ENCODE measurements around the gene CDH2. TPM values are rescaled to one million over a fixed set of nuclear protein-coding genes. Genes with fewer than 3 reads are reported as not detected.

CDH2 gene
- total and polyA plus RNA-seq, 3 experiments from 2014 or later: 0.23 TPM; not detected in 2

- Histone ChIP-seq H3K27ac (ENCODE audit: low read depth, low read length) (no peak overlapping the region), H3K4me1 (ENCODE audit: insufficient read depth, low read length) (no peaks in the 10 kb centered on the region), H3K27me3 (ENCODE audit: insufficient read depth, low read length, poor library complexity, severe bottlenecking) (peaks cover 3% of the 10 kb centered on the region), H3K9me3 (ENCODE audit: low read length) (no peaks in the 10 kb centered on the region), H3K36me3 (ENCODE audit: insufficient read depth, low read length) (no peaks in the 10 kb centered on the region), H3K4me3 (ENCODE audit: low read length) (no peak overlapping the region)
- Mint-ChIP-seq H3K4me3 (peak overlapping the region in 6 of 7 donors; percentile 53 to 89 (median 82)), H3K4me1 (peaks cover 7 to 12% (median 8%) of the 10 kb centered on the region in 3 donors), H3K27me3 (peaks cover 17 to 35% of the 10 kb centered on the region in 2 donors), H3K27ac (no peak overlapping the region), H3K9me3 (peaks cover 3 to 22% (median 13%) of the 10 kb centered on the region in 5 donors), H3K36me3 (no peaks in the 10 kb centered on the region)
- ChIA-PET CTCF (no interaction called here), POLR2A (no interaction called here)
- DNase-seq: no peak
Measured at GRCh38 chr18:28175930-28176697, 816 bp downstream of the CDH2 start.

- Mint-ChIP-seq H3K27me3 (peaks cover 17 to 35% of the 10 kb centered on the region in 2 donors), H3K36me3 (no peaks in the 10 kb centered on the region), H3K27ac (no peak overlapping the region), H3K4me1 (peaks cover 7 to 12% (median 8%) of the 10 kb centered on the region in 3 donors), H3K4me3 (peak overlapping the region in 4 of 7 donors; percentile 34 to 67 (median 64)), H3K9me3 (peaks cover 3 to 22% (median 11%) of the 10 kb centered on the region in 5 donors)
- Histone ChIP-seq H3K4me3 (ENCODE audit: low read length) (no peak overlapping the region), H3K27ac (ENCODE audit: low read depth, low read length) (no peak overlapping the region), H3K9me3 (ENCODE audit: low read length) (no peaks in the 10 kb centered on the region), H3K36me3 (ENCODE audit: insufficient read depth, low read length) (no peaks in the 10 kb centered on the region), H3K27me3 (ENCODE audit: insufficient read depth, low read length, poor library complexity, severe bottlenecking) (peaks cover 3% of the 10 kb centered on the region), H3K4me1 (ENCODE audit: insufficient read depth, low read length) (no peaks in the 10 kb centered on the region)
- no peak for DNase-seq
- CTCF ChIA-PET: no interaction called here
- POLR2A ChIA-PET: no interaction called here
Measured at GRCh38 chr18:28175150-28175929, 1.6 kb downstream of the CDH2 start.

GRCh38 chr18:28174181-28174905, 2.6 kb downstream of the CDH2 start:
- no peak overlapping the region for H3K4me3 ChIP-seq (ENCODE audit: low read length)
- no peaks in the 10 kb centered on the region for H3K36me3 ChIP-seq (ENCODE audit: insufficient read depth, low read length)
- no peaks in the 10 kb centered on the region for H3K9me3 ChIP-seq (ENCODE audit: low read length)
- H3K27me3 ChIP-seq (ENCODE audit: insufficient read depth, low read length, poor library complexity, severe bottlenecking): peaks cover 1% of the 10 kb centered on the region
- Mint-ChIP-seq H3K4me1 (peaks cover 7 to 12% (median 8%) of the 10 kb centered on the region in 3 donors), H3K27me3 (peaks cover 17 to 28% of the 10 kb centered on the region in 2 donors), H3K9me3 (peaks cover 3 to 22% (median 16%) of the 10 kb centered on the region in 5 donors), H3K36me3 (no peaks in the 10 kb centered on the region), H3K4me3 (peak overlapping the region in 2 of 7 donors; percentile 5 to 37), H3K27ac (no peak overlapping the region)
- POLR2A ChIA-PET: no interaction called here
- H3K27ac ChIP-seq (ENCODE audit: low read depth, low read length): no peak overlapping the region
- CTCF ChIA-PET: no interaction called here
- no peaks in the 10 kb centered on the region for H3K4me1 ChIP-seq (ENCODE audit: insufficient read depth, low read length)
- no peak for DNase-seq

GRCh38 chr18:28171837-28172236, 5.1 kb downstream of the CDH2 start:
- peaks cover 3 to 17% (median 10%) of the 10 kb centered on the region in 5 donors for H3K9me3 Mint-ChIP-seq
- peaks cover 7 to 9% (median 8%) of the 10 kb centered on the region in 3 donors for H3K4me1 Mint-ChIP-seq
- Histone ChIP-seq H3K9me3 (ENCODE audit: low read length) (no peaks in the 10 kb centered on the region), H3K4me1 (ENCODE audit: insufficient read depth, low read length) (no peaks in the 10 kb centered on the region), H3K36me3 (ENCODE audit: insufficient read depth, low read length) (no peaks in the 10 kb centered on the region), H3K27ac (ENCODE audit: low read depth, low read length) (no peak overlapping the region), H3K27me3 (ENCODE audit: insufficient read depth, low read length, poor library complexity, severe bottlenecking) (no peaks in the 10 kb centered on the region), H3K4me3 (ENCODE audit: low read length) (no peak overlapping the region)
- no peak for DNase-seq
- peaks cover 13 to 17% of the 10 kb centered on the region in 2 donors for H3K27me3 Mint-ChIP-seq
- H3K27ac Mint-ChIP-seq: peak overlapping the region in 1 of 8 donors; percentile 15
- no peaks in the 10 kb centered on the region for H3K36me3 Mint-ChIP-seq
- ChIA-PET POLR2A (no interaction called here), CTCF (no interaction called here)
- peak overlapping the region in 1 of 7 donors; percentile 15 for H3K4me3 Mint-ChIP-seq

- Histone ChIP-seq H3K27me3 (ENCODE audit: insufficient read depth, low read length, poor library complexity, severe bottlenecking) (no peaks in the 10 kb centered on the region), H3K36me3 (ENCODE audit: insufficient read depth, low read length) (no peaks in the 10 kb centered on the region), H3K9me3 (ENCODE audit: low read length) (no peaks in the 10 kb centered on the region), H3K27ac (ENCODE audit: low read depth, low read length) (no peak overlapping the region), H3K4me3 (ENCODE audit: low read length) (no peak overlapping the region), H3K4me1 (ENCODE audit: insufficient read depth, low read length) (no peaks in the 10 kb centered on the region)
- no peak for DNase-seq
- Mint-ChIP-seq H3K9me3 (peaks cover 0 to 17% (median 0%) of the 10 kb centered on the region in 5 donors), H3K36me3 (no peaks in the 10 kb centered on the region), H3K27ac (no peak overlapping the region), H3K27me3 (peaks cover 0 to 2% of the 10 kb centered on the region in 2 donors), H3K4me1 (no peaks in the 10 kb centered on the region), H3K4me3 (no peak overlapping the region)
- POLR2A ChIA-PET: no interaction called here
- CTCF ChIA-PET: no interaction called here
Measured at GRCh38 chr18:28168725-28169124, 8.2 kb downstream of the CDH2 start.

GRCh38 chr18:28167835-28168349, 9.0 kb downstream of the CDH2 start:
- no peaks in the 10 kb centered on the region for H3K4me1 ChIP-seq (ENCODE audit: insufficient read depth, low read length)
- H3K27ac ChIP-seq (ENCODE audit: low read depth, low read length): no peak overlapping the region
- POLR2A ChIA-PET: no interaction called here
- Mint-ChIP-seq H3K27ac (no peak overlapping the region), H3K4me1 (no peaks in the 10 kb centered on the region), H3K4me3 (no peak overlapping the region), H3K27me3 (peaks cover 0 to 2% of the 10 kb centered on the region in 2 donors), H3K36me3 (no peaks in the 10 kb centered on the region), H3K9me3 (peaks cover 0 to 13% (median 1%) of the 10 kb centered on the region in 5 donors)
- CTCF ChIA-PET: no interaction called here
- H3K36me3 ChIP-seq (ENCODE audit: insufficient read depth, low read length): no peaks in the 10 kb centered on the region
- no peaks in the 10 kb centered on the region for H3K9me3 ChIP-seq (ENCODE audit: low read length)
- no peak overlapping the region for H3K4me3 ChIP-seq (ENCODE audit: low read length)
- DNase-seq: no peak
- H3K27me3 ChIP-seq (ENCODE audit: insufficient read depth, low read length, poor library complexity, severe bottlenecking): no peaks in the 10 kb centered on the region

- Mint-ChIP-seq H3K27me3 (no peaks in the 10 kb centered on the region), H3K4me3 (no peak overlapping the region), H3K9me3 (peaks cover 0 to 16% (median 6%) of the 10 kb centered on the region in 5 donors), H3K36me3 (no peaks in the 10 kb centered on the region), H3K4me1 (no peaks in the 10 kb centered on the region), H3K27ac (no peak overlapping the region)
- no peak for DNase-seq
- no peak overlapping the region for H3K4me3 ChIP-seq (ENCODE audit: low read length)
- no peaks in the 10 kb centered on the region for H3K27me3 ChIP-seq (ENCODE audit: insufficient read depth, low read length, poor library complexity, severe bottlenecking)
- H3K4me1 ChIP-seq (ENCODE audit: insufficient read depth, low read length): no peaks in the 10 kb centered on the region
- POLR2A ChIA-PET: no interaction called here
- CTCF ChIA-PET: no interaction called here
- H3K9me3 ChIP-seq (ENCODE audit: low read length): no peaks in the 10 kb centered on the region
- no peak overlapping the region for H3K27ac ChIP-seq (ENCODE audit: low read depth, low read length)
- H3K36me3 ChIP-seq (ENCODE audit: insufficient read depth, low read length): no peaks in the 10 kb centered on the region
Measured at GRCh38 chr18:28164771-28165483, 12.0 kb downstream of the CDH2 start.

Data from CD8-positive, alpha-beta memory T cell (primary cell).